C4-2B (cell line): Measurements from ENCODE around the gene PRDX2.

Source experiments
- H3K27ac ChIP-seq: fragments of 450-650 bp; 2 replicates; pipeline ENCODE4 v1.5.1; 2017
- ZFX ChIP-seq: fragments of 450-650 bp; IDR thresholded peaks from 2 replicates; pipeline ENCODE4 v1.6.1; 2017
- TF ChIP-seq, protein P1 (sequence below): fragments of 450-650 bp; conservative IDR thresholded peaks from 2 replicates; pipeline ENCODE4 v1.5.1; 2017; ENCODE audit warnings: mild to moderate bottlenecking

PRDX2 gene

DNA sequence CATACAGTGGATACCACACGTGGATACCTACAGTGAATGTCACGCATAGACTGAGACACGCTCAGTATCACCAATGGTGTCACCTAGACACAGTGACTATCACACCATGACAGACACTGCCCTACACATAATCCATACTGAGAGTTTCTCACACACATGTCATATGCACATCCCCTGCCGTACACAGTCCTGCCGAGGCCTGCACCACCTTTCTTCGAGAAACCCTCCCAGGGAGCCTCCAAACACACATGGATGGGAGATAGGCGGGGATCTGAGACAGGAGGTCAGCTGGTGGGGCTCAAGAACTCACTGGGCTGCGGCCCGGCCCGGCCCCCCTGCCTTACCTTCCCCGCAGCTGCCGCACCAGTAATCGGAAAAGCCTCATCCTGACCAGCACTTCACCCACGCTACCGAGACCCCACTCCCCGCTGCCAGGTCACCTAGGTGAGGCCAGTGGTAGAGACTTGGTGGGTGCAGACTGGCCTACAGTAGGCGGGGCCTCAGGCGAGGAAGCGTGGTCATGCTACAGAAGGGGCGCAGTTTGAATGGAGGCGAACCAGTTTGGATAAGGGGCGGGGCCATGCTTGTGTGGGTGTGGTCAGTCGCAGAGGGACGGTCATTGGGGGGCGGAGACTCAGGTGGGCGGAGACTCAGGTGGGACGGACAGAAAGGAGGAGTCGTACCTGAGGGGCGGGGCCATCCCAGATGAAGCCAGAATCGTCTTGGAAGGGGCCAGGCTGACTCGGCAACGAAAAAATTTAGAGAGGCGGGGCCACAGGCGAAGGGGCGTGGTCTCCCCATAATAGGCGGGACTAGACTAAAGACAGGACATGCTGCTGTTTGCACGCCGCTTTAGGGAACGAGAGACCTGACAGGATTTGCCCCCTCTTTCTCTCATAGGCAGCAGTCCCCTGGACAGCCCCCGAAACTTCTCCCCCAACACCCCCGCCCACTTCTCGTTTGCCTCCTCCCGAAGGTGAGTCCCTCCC lies 38.8 kb upstream of the PRDX2 start:
- no peak for TF ChIP-seq ZFX
- TF ChIP-seq, protein P1, sequence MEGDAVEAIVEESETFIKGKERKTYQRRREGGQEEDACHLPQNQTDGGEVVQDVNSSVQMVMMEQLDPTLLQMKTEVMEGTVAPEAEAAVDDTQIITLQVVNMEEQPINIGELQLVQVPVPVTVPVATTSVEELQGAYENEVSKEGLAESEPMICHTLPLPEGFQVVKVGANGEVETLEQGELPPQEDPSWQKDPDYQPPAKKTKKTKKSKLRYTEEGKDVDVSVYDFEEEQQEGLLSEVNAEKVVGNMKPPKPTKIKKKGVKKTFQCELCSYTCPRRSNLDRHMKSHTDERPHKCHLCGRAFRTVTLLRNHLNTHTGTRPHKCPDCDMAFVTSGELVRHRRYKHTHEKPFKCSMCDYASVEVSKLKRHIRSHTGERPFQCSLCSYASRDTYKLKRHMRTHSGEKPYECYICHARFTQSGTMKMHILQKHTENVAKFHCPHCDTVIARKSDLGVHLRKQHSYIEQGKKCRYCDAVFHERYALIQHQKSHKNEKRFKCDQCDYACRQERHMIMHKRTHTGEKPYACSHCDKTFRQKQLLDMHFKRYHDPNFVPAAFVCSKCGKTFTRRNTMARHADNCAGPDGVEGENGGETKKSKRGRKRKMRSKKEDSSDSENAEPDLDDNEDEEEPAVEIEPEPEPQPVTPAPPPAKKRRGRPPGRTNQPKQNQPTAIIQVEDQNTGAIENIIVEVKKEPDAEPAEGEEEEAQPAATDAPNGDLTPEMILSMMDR = no peak
- no peak overlapping the region for H3K27ac ChIP-seq

DNA sequence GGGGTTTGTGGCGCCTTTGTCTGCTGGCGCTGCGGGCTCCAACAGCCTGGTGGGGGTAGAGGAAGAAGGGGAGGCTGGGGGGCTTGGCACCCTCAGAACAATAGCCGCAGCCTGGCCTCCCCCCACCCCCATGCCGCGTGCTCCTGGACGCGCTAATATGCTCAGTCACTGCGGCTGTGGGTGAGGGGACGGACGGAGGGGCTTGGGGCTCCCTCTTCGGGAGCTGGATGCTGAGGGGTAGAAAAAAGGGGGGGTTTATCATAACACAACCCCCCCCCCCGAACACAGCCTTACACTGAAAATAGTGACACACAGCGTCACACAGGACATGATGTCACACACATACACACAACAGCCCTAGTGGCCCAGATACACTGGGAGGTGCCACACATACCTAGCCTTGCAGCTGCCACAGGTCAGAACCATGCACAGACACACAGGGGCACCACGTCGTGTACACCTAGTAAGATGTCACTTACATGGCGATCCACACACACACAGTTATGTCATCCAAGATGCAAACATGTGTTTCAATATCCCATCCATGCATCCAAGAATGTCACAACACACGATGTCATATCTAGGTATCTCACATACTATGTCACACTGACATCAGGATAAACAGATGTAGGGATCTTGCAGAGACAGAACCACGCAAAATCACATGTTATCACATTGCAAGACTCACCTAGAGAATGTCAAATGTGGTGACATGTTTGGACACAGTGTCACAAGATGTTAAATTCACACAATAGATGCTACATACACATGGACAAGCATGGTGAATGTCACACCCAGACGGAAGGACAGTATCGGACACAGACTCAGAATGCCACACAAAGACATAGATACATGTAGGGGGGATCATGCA lies 37.5 kb upstream of the PRDX2 start:
- TF ChIP-seq, protein P1 = no peak
- TF ChIP-seq ZFX = no peak
- H3K27ac ChIP-seq = peak overlapping the region; percentile 10

DNA sequence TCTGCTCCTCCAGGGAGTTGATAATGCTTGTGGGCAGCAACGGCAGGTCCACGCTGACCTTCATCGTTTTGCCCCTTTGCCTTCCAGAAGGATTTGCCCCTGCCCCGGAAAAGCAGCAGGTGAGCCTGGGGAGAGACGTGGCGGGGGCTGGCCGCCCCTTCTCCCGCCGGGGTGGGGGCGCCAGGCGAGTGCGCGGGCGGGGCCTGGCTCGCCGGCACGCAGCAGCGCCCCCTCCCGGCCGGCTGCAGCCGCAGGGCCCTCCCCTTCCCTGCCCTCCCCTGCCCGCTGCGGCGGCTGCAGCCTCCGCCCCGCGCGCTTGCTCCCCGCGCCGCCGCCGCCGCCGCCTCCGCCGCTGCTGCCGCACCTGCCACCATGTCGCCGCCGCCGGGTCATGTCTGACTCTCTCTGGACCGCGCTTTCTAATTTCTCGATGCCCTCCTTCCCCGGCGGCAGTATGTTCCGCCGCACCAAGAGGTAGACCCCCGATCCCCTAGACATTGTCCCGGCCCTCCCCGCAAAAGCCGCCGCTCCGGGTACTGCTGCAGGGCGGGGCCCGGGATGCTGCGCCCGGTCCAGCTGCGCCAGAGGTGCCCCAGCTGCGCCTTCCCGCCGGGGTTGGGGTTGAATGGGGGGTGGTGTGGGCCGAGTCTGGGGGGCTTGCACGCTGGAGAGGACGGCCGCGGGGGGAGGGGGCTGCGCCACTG lies 36.7 kb upstream of the PRDX2 start, which contains the start of gene MAST1:
Gene MAST1 (plus strand): TSS at position 334 of the 704 bp plus-strand sequence. CDS start 58 bp downstream, at position 392.
- no peak for TF ChIP-seq ZFX
- TF ChIP-seq, protein P1 = peak; percentile 97
- peak within 1 kb of the TSS; percentile 10 for H3K27ac ChIP-seq

DNA sequence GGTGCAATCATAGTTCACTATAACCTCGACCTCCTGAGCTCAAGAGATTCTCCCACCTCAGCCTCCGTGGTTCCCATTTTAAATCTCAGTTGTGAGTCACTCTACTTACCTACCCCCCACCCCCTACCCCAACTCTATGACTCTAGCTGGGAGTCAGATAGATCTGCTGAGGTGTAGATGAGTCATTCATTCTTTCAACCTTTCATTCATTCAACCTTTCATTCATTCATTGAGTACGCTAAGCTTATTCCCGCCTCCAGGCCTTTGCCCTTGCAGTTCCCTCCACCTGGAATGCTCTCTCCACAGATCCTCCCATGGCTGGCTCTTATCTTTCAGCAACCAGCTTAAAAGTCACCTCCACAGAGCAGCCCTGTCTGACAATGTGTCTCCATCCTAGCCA lies 35.6 kb upstream of the PRDX2 start:
- TF ChIP-seq ZFX = no peak
- TF ChIP-seq, protein P1 = no peak
- H3K27ac ChIP-seq = no peak overlapping the region

DNA sequence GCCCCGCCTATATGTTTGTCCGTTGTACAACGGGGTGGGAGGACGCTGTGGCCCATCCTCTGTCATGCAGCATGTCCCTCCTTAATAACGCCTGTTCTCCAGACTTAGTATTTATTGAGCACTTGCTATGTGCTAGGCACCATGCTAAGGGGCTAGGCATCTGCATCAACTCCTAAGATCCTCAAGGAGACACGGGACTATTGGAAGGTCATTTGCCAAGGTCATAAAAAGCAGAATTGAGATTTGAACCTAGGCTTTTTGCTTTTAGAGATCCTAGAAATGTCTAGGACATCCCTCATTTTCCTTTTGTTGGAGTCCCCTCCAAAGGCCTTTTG lies 34.9 kb upstream of the PRDX2 start:
- H3K27ac ChIP-seq = no peak overlapping the region
- TF ChIP-seq ZFX = no peak
- TF ChIP-seq, protein P1 = no peak

DNA sequence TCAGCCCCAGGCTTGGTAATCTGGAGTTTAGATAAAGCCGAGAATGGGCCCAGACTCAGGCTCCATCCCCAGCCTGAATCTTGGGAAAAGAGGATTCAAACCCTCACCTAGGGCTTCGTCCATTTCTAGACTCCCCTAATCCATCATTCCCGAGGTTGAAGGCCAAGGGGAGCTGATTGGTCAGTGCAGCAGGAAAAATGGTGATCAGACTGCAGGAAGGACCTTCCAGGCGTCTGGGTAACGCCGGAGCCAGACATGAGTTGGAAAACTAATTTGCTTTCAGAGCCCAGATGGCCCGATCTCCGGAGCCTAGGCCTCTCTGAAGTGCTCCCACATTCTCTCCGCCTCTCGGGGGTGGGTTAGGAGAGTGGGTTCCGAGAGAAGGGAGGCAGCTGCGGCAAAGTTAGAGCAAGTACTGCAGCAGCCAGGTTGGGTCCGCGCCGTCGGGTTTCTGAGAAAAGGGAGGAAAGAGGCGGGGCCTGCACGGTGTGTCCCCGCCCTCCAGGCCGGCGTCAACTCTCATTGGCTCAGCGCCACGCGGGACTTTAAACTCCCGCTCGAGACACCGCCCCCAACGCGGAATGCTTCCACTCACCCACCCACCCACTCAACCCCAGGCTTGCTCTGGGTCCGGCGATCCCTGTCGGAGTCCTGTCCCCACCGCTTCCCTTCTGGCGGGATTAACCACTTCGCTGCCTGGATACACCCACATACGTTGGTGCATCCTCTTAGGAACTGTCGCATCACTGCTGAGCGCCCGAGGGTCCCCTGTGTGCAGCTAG lies 33.6 kb upstream of the PRDX2 start:
- no peak overlapping the region for H3K27ac ChIP-seq
- TF ChIP-seq ZFX = no peak
- TF ChIP-seq, protein P1 = no peak
